Activated CD4-positive, CD25-positive, alpha-beta regulatory T cell treated with anti-CD3 and anti-CD28 coated beads, Interleukin-2, amount 50 U/mL, for 24 hours (primary cell): ENCODE data around the gene RPS27.
"Not testable (repeated sequence)": the region's sequence is repeated elsewhere in the genome, so short reads cannot be mapped to it uniquely, and the experiment has no call there.

Experiments used
- ATAC-seq, 2 donors: fragments of 150-1000 bp; cut with Tn5 transposase; one replicate each; pipeline ENCODE4 v1.10.0; 2021; ENCODE audit warnings: mild to moderate bottlenecking in 1 of 2, moderate library complexity in 1 of 2

The RPS27 gene

DNA sequence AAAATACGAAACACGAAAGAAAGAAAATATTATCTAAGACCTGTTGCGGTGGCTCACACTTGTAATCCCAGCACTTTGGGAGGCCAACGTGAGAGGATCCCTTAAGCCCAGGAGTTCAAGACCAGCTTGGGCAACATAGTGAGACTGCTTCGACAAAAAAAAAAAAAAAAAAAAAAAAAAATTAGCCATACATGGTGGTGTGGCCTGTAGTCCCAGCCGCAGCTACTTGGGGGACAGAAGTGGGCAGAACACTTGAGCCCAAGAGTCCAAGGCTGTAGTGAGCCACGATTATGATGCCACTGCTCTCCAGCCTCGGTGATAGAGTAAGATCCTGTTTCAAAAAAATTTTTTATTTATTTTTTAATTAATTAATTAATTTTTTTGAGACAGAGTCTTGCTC lies 2.9 kb upstream of the RPS27 start:
- ATAC-seq: no peak

DNA sequence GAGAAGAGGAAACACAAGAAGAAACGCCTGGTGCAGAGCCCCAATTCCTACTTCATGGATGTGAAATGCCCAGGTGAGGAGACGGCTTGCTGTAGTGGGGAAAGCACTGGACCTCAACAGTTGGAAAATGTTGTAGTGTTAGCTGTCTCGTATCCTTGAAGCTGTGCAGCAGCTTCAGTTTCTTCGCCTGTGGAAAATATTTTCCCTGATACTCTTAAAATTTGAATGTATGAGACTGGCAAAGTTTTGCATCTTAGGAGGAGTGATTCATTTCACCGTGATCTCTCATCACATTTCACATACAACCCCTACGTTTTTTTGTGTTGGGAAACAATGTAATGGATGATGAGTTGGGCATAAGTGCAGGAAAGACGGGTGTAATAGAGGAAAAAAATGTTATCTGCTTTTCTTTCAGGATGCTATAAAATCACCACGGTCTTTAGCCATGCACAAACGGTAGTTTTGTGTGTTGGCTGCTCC lies 629 bp downstream of the RPS27 start:
- no peak for ATAC-seq

DNA sequence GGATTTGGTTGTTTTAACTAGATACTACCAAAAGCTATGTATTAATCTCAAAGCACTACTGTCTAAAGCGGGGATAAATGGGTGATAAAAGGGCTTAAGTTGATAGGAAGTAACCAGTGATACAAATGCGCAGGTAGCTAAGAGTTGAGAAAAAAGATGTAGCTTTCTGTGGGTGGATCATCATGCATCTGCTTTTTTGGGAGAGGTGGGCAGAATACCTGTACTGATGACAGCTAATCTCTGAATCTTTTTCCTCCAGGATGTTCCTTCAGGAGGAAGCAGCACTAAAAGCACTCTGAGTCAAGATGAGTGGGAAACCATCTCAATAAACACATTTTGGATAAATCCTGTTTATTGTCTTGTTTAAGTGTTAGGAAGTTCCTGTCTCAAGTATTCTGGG lies 1.2 kb downstream of the RPS27 start:
- ATAC-seq: no peak

DNA sequence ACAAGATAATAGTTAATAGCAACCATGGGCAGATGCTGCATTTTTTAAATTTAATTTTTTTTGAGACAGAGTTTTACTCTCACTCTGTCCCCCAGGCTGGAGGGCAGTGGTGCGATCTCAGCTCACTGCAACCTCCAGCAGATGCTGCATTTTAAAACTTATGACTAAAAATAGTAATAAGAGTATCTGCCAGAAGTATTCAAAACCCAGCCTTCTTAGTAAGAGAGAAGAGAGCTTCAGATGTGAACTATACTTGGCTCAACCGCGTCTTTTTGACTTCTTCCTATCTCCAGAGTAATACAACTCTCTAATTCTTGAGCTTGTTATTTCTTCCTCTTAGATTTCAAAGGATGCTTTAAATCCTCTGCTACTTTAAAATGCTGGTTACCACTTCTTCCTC lies 4.6 kb downstream of the RPS27 start:
- ATAC-seq: no peak

DNA sequence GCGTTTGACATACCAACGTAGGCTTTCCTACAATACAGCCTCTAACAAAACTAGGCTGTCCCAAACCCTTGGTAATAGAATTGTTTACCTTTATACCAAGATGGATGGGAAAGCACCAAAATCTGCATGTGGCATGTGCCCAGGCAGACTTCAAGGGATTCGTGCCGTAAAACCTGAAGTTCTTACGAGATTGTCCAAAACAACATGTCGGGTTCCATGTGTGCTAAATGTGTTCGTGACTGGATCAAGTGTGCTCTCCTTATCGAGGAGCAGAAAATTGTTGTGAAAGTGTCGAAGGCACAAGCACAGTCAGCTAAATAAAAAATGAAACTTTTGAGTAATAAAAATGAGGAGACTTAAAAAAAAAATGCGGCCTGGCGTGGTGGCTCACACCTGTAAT lies 5.1 kb downstream of the RPS27 start:
- ATAC-seq: no peak

DNA sequence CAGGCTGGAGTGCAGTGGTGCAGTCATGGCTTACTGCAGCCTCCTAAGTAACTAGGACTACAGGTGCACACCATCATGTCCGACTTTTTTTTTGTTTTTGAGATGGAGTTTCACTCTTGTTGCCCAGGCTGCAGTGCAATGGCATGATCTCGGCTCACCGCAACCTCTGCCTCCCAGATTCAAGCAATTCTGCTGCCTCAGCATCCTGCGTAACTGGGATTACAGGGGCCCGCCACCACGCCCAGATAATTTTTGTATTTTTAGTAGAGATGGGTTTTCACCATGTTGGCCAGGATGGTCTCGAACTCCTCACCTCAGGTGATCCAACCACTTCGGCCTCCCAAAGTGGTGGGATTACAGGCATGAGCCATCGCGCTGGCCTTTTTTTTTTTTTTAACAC lies 6.3 kb downstream of the RPS27 start:
- not testable (repeated sequence) for ATAC-seq

DNA sequence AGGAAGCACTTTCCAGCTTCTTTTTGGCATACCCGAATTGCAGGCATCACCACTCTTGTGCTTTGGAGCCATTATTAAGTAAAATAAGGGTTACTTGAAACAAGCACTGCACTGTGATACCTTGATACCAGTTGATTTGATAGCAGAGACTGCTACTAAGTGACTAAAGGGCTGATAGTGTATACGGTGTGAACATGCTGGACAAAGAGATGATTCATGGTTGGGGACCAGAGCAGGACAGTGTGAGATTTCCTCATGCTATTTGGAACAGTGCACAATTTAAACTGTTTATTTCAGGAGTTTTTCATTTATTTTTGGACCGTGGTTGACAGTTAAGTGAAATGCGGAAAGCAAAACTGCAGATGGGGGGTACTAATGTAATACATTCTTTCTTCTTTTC lies 9.9 kb downstream of the RPS27 start:
- ATAC-seq: no peak

DNA sequence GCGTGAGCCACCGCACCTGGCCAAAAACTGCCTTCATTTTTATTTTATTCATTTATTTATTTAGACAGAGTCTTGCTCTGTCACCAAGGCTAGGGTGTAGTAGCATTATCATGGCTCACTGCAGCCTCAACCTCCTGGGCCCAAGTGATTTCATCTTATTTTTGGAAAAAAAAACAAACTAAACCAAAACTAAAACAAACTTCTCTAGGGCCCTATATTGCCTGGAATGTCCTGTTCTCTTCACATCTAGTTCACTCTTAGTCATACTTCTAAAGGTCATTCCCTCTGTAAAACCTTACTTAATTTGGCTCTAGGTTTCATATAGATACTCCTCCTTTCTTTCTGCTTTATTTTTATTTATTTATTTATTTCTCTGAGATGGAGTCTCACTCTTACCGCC lies 15.6 kb downstream of the RPS27 start:
- ATAC-seq: no peak

DNA sequence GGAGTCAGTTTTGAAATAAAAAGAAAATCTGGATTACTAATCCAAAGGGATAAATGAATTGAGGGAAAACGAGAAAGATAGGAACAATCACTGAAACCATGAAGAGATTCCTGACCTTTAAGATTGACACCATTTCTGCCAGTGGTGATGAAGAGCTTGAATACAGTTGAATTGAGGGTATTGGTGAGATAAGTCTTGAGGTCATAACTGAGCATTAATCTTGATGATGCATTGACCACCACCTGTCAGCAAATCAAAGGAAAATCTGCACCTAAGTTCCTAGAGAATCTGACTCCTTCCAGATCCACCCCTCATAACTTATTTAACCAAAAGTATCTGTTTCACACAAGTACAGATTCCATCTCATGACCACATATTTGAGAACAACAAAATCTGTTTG lies 21.6 kb downstream of the RPS27 start:
- no peak for ATAC-seq

DNA sequence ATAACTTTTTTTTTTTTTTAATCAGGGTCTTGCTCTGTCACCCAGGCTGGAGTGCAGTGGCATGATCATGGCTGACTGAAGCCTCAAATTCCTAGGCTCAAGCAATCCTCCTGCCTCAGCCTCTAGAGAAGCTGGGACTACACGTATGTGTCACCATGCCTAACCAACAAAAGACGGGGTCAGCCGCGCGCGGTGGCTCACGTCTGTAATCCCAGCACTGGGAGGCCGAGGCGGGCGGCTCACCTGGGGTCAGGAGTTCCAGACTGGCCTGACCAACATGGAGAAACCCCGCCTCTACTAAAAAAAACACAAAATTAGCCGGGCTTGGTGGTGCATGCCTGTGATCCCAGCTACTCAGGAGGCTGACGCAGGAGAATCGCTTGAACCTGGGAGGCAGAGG lies 22.0 kb downstream of the RPS27 start:
- not testable (repeated sequence) for ATAC-seq

DNA sequence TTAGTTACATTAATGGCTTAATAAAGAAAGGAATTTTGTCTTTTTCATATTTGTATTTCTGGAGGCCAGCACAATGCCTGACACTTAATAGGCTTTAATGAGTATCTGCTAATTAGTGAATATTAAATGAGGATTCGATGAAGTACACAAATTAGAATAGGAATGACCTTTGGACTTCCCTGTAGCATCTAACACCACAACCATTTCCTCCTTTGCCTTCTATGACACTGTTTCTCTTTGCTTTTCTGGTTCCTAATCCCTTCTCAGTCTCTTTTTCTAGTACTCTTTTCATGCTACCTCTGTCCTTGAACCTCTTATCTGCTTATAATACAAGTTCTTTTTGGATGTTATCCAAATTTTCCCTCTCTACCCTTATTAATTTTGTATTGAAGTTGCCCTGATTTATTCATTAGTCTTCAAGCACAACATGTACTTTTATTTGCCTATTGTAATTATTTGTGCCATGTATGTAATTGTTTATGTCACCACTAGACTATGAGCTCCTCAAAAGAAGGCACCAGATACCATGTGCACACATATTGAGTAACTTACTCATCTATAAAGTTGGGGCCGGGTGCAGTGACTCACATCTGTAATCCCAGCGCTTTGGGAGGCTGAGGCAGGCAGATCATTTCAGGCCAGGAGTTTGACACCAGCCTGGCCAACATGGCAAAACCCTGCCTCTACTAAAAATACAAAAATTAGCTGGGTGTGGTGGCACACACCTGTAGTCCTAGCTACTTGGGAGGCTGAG lies 23.8 kb downstream of the RPS27 start:
- ATAC-seq: peak in 1 of 2 donors; percentile 45

DNA sequence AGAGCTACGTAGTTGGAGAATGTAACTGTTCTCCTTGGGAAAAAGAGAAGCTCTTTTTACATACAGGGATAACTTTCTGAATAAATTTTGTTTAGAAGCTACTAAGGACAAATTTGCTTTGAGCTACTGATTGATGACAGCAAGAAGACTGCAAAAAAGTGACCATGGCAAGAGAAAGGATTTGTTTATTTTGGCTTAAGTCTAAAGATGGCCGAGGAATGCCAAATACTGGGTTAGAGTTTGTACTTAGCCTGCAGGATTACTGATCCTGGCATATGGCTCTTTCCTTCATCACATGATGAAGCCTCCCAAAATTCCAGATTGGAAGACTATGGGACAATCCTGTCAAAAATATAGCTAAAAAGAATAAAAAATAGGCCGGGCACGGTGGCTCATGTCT lies 28.7 kb downstream of the RPS27 start:
- no peak for ATAC-seq

DNA sequence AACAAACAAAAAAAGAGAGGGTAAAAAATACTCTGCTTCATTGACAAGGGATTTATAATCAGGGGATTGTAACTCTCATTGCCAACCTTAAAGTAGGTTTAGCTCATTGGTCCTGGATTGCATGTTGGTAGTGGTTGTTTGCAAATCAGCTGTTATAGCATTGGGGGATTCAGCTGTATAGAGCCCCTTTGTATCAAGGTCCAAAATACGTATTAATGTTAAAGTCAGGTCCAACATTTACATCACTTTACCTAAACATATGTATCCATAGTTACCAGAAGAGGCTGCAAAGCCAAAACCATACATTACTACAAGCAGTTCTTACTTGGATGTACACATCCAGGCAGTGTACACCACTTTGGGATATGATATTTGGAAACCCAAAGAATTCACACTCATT lies 29.4 kb downstream of the RPS27 start:
- ATAC-seq: no peak

DNA sequence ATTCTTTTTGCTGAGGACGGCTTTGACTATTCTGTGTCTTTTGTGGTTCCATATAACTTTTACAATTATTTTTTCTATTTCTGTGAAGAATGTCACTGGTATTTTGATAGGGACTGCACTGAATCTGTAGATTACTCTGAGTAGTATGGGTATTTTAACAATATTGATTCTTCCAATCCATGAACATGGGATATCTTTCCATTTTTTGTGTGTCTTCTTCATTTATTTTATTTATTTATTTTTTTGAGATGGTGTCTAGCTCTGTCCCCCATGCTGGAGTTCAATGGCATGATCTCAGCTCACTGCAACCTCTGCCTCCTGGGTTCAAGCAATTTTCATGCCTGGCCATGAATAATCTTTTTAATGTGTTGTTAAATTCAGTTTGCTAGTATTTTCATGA lies 43.1 kb downstream of the RPS27 start:
- not testable (repeated sequence) for ATAC-seq
